ENCODE measurements around the gene MICU1. TPM values are rescaled to one million over a fixed set of nuclear protein-coding genes. Genes with fewer than 3 reads are reported as not detected.
A peak's percentile ranks its signal among the peaks of the same experiment; 100 is the strongest.
"Not testable (repeated sequence)": the region's sequence is repeated elsewhere in the genome, so short reads cannot be mapped to it uniquely, and the experiment has no call there.

Gene MICU1
- 22.8 TPM for total RNA-seq

GRCh38 chr10:72625608-72626443 lies at the start of gene MICU1:
MICU1 (minus strand) TSS chr10:72626079; CDS start chr10:72566793, 59,286 bp downstream.
- ATAC-seq, result peak; percentile 100

- not testable (repeated sequence) for ATAC-seq
These were observed 48.3 kb upstream of the MICU1 start for GRCh38 chr10:72674174-72674573.

GRCh38 chr10:72673280-72673679 lies 47.4 kb upstream of the MICU1 start:
- no peak for ATAC-seq

- no peak for ATAC-seq
These were observed 41.5 kb upstream of the MICU1 start for GRCh38 chr10:72667207-72667864.

GRCh38 chr10:72665925-72666324 lies 40.0 kb upstream of the MICU1 start:
- peak; percentile 99 for ATAC-seq

GRCh38 chr10:72663971-72664370 lies 38.1 kb upstream of the MICU1 start:
- ATAC-seq, result no peak

GRCh38 chr10:72661431-72661830 lies 35.6 kb upstream of the MICU1 start:
- ATAC-seq, result no peak

GRCh38 chr10:72660220-72660619 lies 34.3 kb upstream of the MICU1 start:
- ATAC-seq, result no peak

- ATAC-seq, result no peak
These were observed 33.8 kb upstream of the MICU1 start for GRCh38 chr10:72659694-72660093.

GRCh38 chr10:72658696-72659400 lies 33.0 kb upstream of the MICU1 start:
- ATAC-seq, result no peak

GRCh38 chr10:72654720-72655119 lies 28.8 kb upstream of the MICU1 start:
- peak; percentile 44 for ATAC-seq

- no peak for ATAC-seq
These were observed 27.7 kb upstream of the MICU1 start for GRCh38 chr10:72653383-72654096.

- ATAC-seq, result no peak
These were observed 23.4 kb upstream of the MICU1 start for GRCh38 chr10:72649291-72649690.

- ATAC-seq, result no peak
These were observed 22.4 kb upstream of the MICU1 start for GRCh38 chr10:72648301-72648700.

GRCh38 chr10:72646971-72647370 lies 21.1 kb upstream of the MICU1 start:
- ATAC-seq, result not testable (repeated sequence)

GRCh38 chr10:72645263-72645858 lies 19.5 kb upstream of the MICU1 start:
- no peak for ATAC-seq

GRCh38 chr10:72642318-72642717 lies 16.4 kb upstream of the MICU1 start:
- no peak for ATAC-seq

GRCh38 chr10:72639441-72639873 lies 13.6 kb upstream of the MICU1 start:
- ATAC-seq, result no peak

- no peak for ATAC-seq
These were observed 12.9 kb upstream of the MICU1 start for GRCh38 chr10:72638586-72639440.

- ATAC-seq, result no peak
These were observed 11.5 kb upstream of the MICU1 start for GRCh38 chr10:72637398-72637857.

GRCh38 chr10:72630144-72630543 lies 4.3 kb upstream of the MICU1 start:
- no peak for ATAC-seq
